ENCODE data around the gene MORF4L1.

DNA sequence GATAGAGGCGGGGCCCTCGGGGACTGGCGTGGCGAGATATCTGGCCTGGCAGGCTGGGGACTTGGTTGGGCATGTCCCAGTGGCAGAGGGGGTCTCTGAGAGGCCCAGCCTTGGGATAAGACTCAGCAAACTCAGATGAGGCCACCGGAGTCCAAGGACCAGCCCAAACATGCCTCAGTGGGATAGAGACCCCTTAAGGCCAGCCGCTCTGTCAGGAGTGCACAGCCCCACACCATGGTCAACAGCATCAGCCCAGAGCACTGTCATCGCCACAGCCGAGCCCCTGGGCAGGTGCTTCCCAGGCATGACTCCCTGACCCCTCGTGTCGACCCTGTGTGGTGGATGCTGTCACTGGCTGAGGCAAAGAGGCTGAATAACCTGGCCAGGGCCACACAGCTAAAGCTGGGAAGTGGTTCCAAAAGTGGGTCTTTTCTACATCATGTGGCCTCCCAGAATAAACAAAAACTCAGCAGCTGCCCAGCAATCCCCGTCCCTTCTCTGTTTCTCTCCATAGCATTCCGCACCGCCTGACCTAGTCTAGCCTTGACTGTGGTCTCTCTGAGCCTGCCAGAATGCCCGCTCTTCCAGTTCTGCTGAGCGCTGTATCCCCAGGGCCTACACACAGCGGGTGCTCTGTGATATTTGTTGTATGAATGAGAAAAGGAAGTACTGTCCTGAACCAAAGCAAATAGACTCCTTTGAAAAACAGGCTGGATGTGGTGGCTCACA is 57.0 kb downstream of the MORF4L1 start:
- TF ChIP-seq, protein P1, sequence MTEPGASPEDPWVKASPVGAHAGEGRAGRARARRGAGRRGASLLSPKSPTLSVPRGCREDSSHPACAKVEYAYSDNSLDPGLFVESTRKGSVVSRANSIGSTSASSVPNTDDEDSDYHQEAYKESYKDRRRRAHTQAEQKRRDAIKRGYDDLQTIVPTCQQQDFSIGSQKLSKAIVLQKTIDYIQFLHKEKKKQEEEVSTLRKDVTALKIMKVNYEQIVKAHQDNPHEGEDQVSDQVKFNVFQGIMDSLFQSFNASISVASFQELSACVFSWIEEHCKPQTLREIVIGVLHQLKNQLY (CRISPR knock-in tag; IDR thresholded peaks at IDR 0.05): no peak
- no peak for TF ChIP-seq ELF4 (CRISPR knock-in tag; IDR thresholded peaks at IDR 0.05; ENCODE audit: low read depth)
- TF ChIP-seq, protein P2, sequence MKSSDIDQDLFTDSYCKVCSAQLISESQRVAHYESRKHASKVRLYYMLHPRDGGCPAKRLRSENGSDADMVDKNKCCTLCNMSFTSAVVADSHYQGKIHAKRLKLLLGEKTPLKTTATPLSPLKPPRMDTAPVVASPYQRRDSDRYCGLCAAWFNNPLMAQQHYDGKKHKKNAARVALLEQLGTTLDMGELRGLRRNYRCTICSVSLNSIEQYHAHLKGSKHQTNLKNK (CRISPR knock-in tag; IDR thresholded peaks at IDR 0.05): no peak
- TF ChIP-seq, protein P3, sequence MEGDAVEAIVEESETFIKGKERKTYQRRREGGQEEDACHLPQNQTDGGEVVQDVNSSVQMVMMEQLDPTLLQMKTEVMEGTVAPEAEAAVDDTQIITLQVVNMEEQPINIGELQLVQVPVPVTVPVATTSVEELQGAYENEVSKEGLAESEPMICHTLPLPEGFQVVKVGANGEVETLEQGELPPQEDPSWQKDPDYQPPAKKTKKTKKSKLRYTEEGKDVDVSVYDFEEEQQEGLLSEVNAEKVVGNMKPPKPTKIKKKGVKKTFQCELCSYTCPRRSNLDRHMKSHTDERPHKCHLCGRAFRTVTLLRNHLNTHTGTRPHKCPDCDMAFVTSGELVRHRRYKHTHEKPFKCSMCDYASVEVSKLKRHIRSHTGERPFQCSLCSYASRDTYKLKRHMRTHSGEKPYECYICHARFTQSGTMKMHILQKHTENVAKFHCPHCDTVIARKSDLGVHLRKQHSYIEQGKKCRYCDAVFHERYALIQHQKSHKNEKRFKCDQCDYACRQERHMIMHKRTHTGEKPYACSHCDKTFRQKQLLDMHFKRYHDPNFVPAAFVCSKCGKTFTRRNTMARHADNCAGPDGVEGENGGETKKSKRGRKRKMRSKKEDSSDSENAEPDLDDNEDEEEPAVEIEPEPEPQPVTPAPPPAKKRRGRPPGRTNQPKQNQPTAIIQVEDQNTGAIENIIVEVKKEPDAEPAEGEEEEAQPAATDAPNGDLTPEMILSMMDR (IDR thresholded peaks at IDR 0.05): no peak
- TF ChIP-seq CBFB (CRISPR knock-in tag; IDR thresholded peaks at IDR 0.05; ENCODE audit: low read depth): no peak
